ENCODE results near the gene RASL11A.

- TF ChIP-seq CTCF (IDR thresholded peaks at IDR 0.05) (no peak), POLR2A (IDR thresholded peaks at IDR 0.05) (no peak)
Observed at GRCh38 chr13:27229642-27230041, 41.0 kb upstream of the RASL11A start.

Measured in heart left ventricle (tissue), 13 donors.